Heart right ventricle (tissue), 16 donors: ENCODE data around the gene ACP3. TPM values are rescaled to one million over a fixed set of nuclear protein-coding genes. Genes with fewer than 3 reads are reported as not detected.
A peak's percentile ranks its signal among the peaks of the same experiment; 100 is the strongest.

Source experiments
- ATAC-seq, 8 donors: fragments of 200-7000 bp; cut with Tn5 transposase; one replicate each; pipeline ENCODE4 v1.9.1; 2020; ENCODE audit warnings: mild to moderate bottlenecking in 8 of 8, moderate library complexity in 8 of 8, moderate number of reproducible peaks in 1 of 8
- DNase-seq, 2 donors: peaks; one replicate each; pipeline ENCODE4 v3.0.0-alpha.2; 2020
- H3K27ac ChIP-seq, 10 donors: fragments of 200-600 bp; sonication (generic) in 2 of 10; one replicate each; pipeline versions ENCODE4 v1.5.0 to v1.8.0; 2020 to 2022; ENCODE audit warnings: mild to moderate bottlenecking in 3 of 10
- H3K27me3 ChIP-seq, 7 donors: fragments of 200-600 bp; one replicate each; pipeline ENCODE4 v1.8.0; 2021 to 2022; ENCODE audit warnings: mild to moderate bottlenecking in 2 of 7
- H3K36me3 ChIP-seq, 9 donors: fragments of 200-600 bp; sonication (generic) in 1 of 9; one replicate each; pipeline versions ENCODE4 v1.5.0 to v1.8.0; 2020 to 2022; ENCODE audit warnings: mild to moderate bottlenecking in 2 of 9
- H3K4me1 ChIP-seq, 9 donors: fragments of 200-600 bp; sonication (generic) in 1 of 9; one replicate each; pipeline versions ENCODE4 v1.5.0 to v1.8.0; 2020 to 2022; ENCODE audit warnings: mild to moderate bottlenecking in 4 of 9
- H3K4me3 ChIP-seq, 10 donors: fragments of 200-600 bp; sonication (generic) in 2 of 10; one replicate each; pipeline versions ENCODE4 v1.5.0 to v1.8.0; 2020 to 2022; ENCODE audit warnings: mild to moderate bottlenecking in 7 of 10, moderate library complexity in 2 of 10
- H3K9me3 ChIP-seq, 11 donors: fragments of 200-600 bp in 10 of 11; sonication (generic) in 2 of 11; one replicate each; pipeline versions ENCODE4 v1.5.0 to v1.8.0; 2013 to 2022; ENCODE audit warnings: mild to moderate bottlenecking in 2 of 11, control low read depth in 1 of 11, moderate library complexity in 1 of 11
- WGBS, 2 donors: extraction: QIAGEN DNeasy Blood & Tissue Kit; methylation state at CpG; one replicate each; pipeline ENCODE4 v1.1.7; 2013; ENCODE audit warnings: inconsistent platforms in 1 of 2; 5-methylcytosine and 5-hydroxymethylcytosine counted together
- intact Hi-C, 10 donors: fragments of 100-400 bp; cut with DNase I; formaldehyde crosslinking; loops; one replicate each; pipeline versions ENCODE4 v1.11.1 to v1.14.2; 2022
- polyA plus RNA-seq, 2 donors: library from polyadenylated mRNA; stranded (reverse); fragments of 200-250 nt; gene quantifications; one replicate each; pipeline ENCODE4 v1.2.3, GENCODE V29; 2013
- total RNA-seq, 10 donors: library from RNA; stranded (reverse); fragmentation: NEBNext Ultra II Directional in 3 of 10; extraction: Animal tissue kit (Norgen Biotek cat#: 25700) in 3 of 10; gene quantifications; one replicate each; pipeline versions ENCODE4 v1.2.1 to v1.2.4, GENCODE V29; 2021 to 2023
- TF ChIP-seq, protein P1 (sequence below), 9 donors: fragments of 200-600 bp; sonication (generic) in 2 of 9; IDR thresholded peaks; one replicate each; pipeline versions ENCODE4 v1.5.0 to v1.8.0; 2021 to 2022; ENCODE audit warnings: antibody characterized with exemption in 9 of 9, mild to moderate bottlenecking in 5 of 9, moderate library complexity in 1 of 9
- donor health status: Arrhythmogenic right ventricular cardiomyopathy.
- donor health status: ischemic (EF 13 %, LVEDD 7.1; RV severe dilation, severe dysfunction).
- donor health status: healthy with polysubstance abuse.
- donor health status: DM: no; HTN: yes; CAD: no.
- donor health status: DM: no; HTN: no; CAD: no.
- donor health status: ischemic (EF 25% LVEDD 6.9; RV normal size, moderate dysfunction).
- donor health status: ischemic (EF 25% LVEDD 5.7; RV mildly dilated, moderate dysfunction).
- donor health status: healthy.
- donor health status: DM: yes; HTN: yes; CAD: no.
- donor health status: Ischemic cardiomyopathy.
- donor health status: ischemic (EF 35%, LVEDD 5.7; RV mildly dilated, moderate dysfunction).
- donor health status: nonischemic (EF 11% LVEDD 7.7; RV severe dilation, severe dysfunction).
- donor health status: DM: yes; HTN: yes; CAD: no.
- donor health status: PGD.
- donor health status: ischemic (EF 29% LVEDD 5.4; RV normal size, mild dysfunction).
- donor health status: nonischemic (EF 23%, LVEDD 6.1; RV moderate dilation, normal function).

Gene ACP3
- total and polyA plus RNA-seq, 12 donors = 0.09 to 3.3 (median 0.73) TPM; not detected in 2

DNA sequence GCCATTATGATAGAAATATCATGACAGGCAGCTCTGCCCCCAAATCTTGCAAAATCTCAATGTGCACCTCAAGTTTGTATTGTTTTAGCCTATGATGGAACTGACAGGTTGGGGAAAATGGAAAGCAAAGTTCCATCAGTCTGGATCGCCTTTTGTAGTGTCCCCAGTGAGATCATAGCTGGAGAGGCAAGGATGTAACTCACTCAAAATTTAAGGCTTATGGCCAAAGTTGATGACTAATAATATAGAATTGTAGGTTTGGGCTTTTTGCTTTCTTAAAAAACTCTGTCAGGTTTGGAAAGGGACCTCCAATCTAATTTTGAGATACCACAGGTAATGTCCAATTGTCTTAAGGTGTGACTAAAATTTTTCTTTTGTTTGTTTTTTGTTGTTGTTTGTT is 1.4 kb upstream of the ACP3 start:
- DNase-seq (no peak), ATAC-seq (no peak)
- H3K9me3 ChIP-seq = no peaks in the 10 kb centered on the region
- peaks cover 0 to 29% (median 8%) of the 10 kb centered on the region in 9 donors for H3K4me1 ChIP-seq
- 71 to 73% methylated on average over 1 of the region's 1 CpG for WGBS, 2 donors
- H3K36me3 ChIP-seq = no peaks in the 10 kb centered on the region
- intact Hi-C loops = loop anchor here in 1 of 10 donors (10.0 kb wide), 1 partner anchor 51 kb away; no protein-coding TSS in a partner anchor
- no peak overlapping the region for H3K4me3 ChIP-seq
- H3K27me3 ChIP-seq = no peaks in the 10 kb centered on the region
- TF ChIP-seq, protein P1, sequence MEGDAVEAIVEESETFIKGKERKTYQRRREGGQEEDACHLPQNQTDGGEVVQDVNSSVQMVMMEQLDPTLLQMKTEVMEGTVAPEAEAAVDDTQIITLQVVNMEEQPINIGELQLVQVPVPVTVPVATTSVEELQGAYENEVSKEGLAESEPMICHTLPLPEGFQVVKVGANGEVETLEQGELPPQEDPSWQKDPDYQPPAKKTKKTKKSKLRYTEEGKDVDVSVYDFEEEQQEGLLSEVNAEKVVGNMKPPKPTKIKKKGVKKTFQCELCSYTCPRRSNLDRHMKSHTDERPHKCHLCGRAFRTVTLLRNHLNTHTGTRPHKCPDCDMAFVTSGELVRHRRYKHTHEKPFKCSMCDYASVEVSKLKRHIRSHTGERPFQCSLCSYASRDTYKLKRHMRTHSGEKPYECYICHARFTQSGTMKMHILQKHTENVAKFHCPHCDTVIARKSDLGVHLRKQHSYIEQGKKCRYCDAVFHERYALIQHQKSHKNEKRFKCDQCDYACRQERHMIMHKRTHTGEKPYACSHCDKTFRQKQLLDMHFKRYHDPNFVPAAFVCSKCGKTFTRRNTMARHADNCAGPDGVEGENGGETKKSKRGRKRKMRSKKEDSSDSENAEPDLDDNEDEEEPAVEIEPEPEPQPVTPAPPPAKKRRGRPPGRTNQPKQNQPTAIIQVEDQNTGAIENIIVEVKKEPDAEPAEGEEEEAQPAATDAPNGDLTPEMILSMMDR (IDR thresholded peaks at IDR 0.05) = no peak
- no peak overlapping the region for H3K27ac ChIP-seq

DNA sequence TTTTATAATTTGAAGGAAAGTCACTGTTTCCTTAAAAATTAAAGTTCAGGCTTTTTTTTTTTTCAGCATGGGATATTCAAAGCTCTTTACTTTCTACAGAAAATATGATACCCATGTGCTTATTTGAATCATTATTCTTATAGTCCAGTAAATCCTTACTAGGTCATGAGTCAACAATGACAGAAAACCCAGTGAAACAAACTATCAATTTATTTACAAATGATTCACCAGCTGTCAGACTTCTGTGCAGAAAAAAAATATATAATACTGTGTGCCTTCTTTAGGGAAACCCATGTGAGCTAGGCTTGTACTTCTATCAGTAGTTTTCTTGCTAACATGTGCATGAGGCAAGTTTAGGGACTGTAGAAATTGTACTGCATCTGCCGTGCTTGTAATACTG is 1.2 kb downstream of the ACP3 start:
- intact Hi-C loops = loop anchor here in 1 of 10 donors (10.0 kb wide), 1 partner anchor 54 kb away; no protein-coding TSS in a partner anchor
- TF ChIP-seq, protein P1 (IDR thresholded peaks at IDR 0.05) = no peak
- ATAC-seq = no peak

DNA sequence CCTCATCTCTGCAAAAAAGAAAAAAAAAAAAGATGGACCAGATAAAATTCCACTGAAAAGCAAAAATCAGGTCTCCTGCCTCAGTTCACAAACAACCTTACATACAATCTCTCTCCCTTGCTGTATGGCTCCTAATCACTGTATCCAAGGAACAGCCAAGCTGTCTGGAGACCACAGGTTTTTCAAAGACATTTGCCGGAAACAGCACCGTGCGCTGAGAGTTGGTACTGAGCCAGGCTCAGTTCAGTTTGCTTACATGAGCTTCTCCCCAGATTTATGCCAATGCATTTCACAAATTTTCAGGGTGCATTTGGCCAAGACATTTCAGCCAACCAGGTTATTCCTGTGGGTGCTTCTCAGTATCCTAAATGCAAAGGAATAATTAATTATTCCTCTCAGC is 4.1 kb downstream of the ACP3 start:
- intact Hi-C loops = no loop called here
- TF ChIP-seq, protein P1 (IDR thresholded peaks at IDR 0.05) = no peak
- H3K4me1 ChIP-seq = peaks cover 0 to 25% (median 8%) of the 10 kb centered on the region in 9 donors
- no peaks in the 10 kb centered on the region for H3K36me3 ChIP-seq
- ATAC-seq = no peak
- no peaks in the 10 kb centered on the region for H3K9me3 ChIP-seq
- H3K27ac ChIP-seq = no peak overlapping the region
- no peak overlapping the region for H3K4me3 ChIP-seq
- 59 to 73% methylated on average over 3 of the region's 3 CpGs for WGBS, 2 donors
- H3K27me3 ChIP-seq = no peaks in the 10 kb centered on the region
- no peak for DNase-seq

More for the DNA sequence above, 1.2 kb downstream of the ACP3 start:
- Histone ChIP-seq H3K27ac (peak overlapping the region in 1 of 10 donors; percentile 66), H3K27me3 (no peaks in the 10 kb centered on the region), H3K36me3 (no peaks in the 10 kb centered on the region), H3K9me3 (no peaks in the 10 kb centered on the region), H3K4me1 (peaks cover 0 to 29% (median 8%) of the 10 kb centered on the region in 9 donors), H3K4me3 (peak overlapping the region in 2 of 10 donors; percentile 24 to 35)
- WGBS, 2 donors = 20 to 33% methylated on average over 1 of the region's 1 CpG
- no peak for DNase-seq

DNA sequence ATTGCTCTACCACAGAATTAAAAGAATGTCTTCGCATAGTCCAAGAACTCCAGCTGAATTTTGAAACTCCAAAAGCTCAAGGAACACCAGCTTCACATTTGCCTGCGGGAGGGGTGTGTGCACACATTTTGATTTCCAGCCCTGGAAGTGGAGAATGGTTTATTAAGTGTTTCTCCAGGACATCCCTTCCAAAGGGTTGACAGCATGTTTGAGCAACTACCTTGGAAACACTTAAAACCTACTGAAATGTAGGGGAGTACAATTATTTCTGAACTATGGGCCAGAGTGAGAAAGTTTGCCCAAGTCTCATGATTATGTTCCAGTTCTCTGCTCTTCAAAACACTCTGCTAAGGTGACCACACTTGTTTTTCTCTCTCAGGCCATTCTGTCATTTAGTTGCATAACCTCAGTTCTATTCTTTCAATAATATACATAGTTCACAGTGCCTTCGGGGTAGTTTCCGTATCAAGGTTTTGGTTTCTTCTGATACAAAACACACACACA is 7.9 kb downstream of the ACP3 start:
- Histone ChIP-seq H3K27me3 (peaks cover 0 to 8% (median 0%) of the 10 kb centered on the region in 7 donors), H3K4me1 (no peaks in the 10 kb centered on the region), H3K36me3 (no peaks in the 10 kb centered on the region), H3K4me3 (no peak overlapping the region), H3K27ac (no peak overlapping the region), H3K9me3 (no peaks in the 10 kb centered on the region)
- ATAC-seq = peak in 1 of 8 donors; percentile 62
- TF ChIP-seq, protein P1 (IDR thresholded peaks at IDR 0.05) = no peak
- intact Hi-C loops = no loop called here
- no peak for DNase-seq
- 84% methylated on average over 4 of the region's 4 CpGs for WGBS, 2 donors
